Type B pancreatic cell (in vitro differentiated cells): ENCODE results near the gene CHD1. TPM values are rescaled to one million over a fixed set of nuclear protein-coding genes. Genes with fewer than 3 reads are reported as not detected.

ENCODE experiments used
- DNase-seq: peaks from one replicate; pipeline ENCODE4 v3.0.0; 2021; ENCODE audit warnings: mixed read lengths; ENCODE audit not compliant: unreplicated experiment; ENCODE audit errors: extremely low spot score
- H3K27ac Mint-ChIP-seq: 2 replicates; pipeline ENCODE4 v1.8.0; 2021; ENCODE audit warnings: mild to moderate bottlenecking, mixed read lengths
- H3K27me3 Mint-ChIP-seq: 2 replicates; pipeline ENCODE4 v1.8.0; 2021; ENCODE audit warnings: mixed read lengths
- H3K36me3 Mint-ChIP-seq: 2 replicates; pipeline ENCODE4 v1.8.0; 2021; ENCODE audit warnings: mixed read lengths
- H3K4me1 Mint-ChIP-seq: one replicate; pipeline ENCODE4 v1.8.0; 2021; ENCODE audit warnings: mixed read lengths; ENCODE audit not compliant: unreplicated experiment
- H3K4me3 Mint-ChIP-seq: 2 replicates; pipeline ENCODE4 v1.8.0; 2021; ENCODE audit warnings: mild to moderate bottlenecking, mixed read lengths
- H3K9me3 Mint-ChIP-seq: 2 replicates; pipeline ENCODE4 v1.8.0; 2021; ENCODE audit warnings: mixed read lengths
- CTCF ChIP-seq: fragments of 200-600 bp; sonication (generic); conservative IDR thresholded peaks from 2 replicates; pipeline ENCODE4 v1.5.0; 2021; ENCODE audit warnings: antibody characterized with exemption, mild to moderate bottlenecking
- total RNA-seq: library from RNA; stranded (reverse); gene quantifications from 2 replicates; pipeline ENCODE4 v1.2.1, GENCODE V29; 2021; ENCODE audit warnings: low replicate concordance

Gene CHD1
- total RNA-seq, 1 donor from 2014 or later: 56.2 TPM

DNA sequence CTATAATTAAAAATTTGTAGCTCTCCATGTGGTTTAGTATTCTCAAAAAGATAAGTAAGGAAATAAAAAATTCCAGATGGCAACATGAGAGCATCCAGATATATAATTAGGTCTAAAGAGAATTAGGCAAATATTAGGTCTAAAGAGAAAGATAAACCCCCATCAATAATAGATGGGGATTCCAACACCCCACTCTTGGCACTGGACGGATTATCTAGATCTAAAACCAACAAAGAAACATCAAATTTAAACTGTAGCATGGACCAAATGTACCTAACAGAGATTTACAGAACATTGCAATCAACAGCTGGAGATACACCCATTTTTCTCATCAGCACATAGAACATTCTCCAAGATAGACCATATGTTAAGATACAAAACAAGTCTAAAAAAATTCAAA lies 123.7 kb downstream of the CHD1 start:
- H3K36me3 Mint-ChIP-seq: peaks cover 6% of the 10 kb centered on the region
- no peaks in the 10 kb centered on the region for H3K4me1 Mint-ChIP-seq
- DNase-seq: no peak
- no peak for TF ChIP-seq CTCF
- H3K4me3 Mint-ChIP-seq: no peak overlapping the region
- H3K27me3 Mint-ChIP-seq: no peaks in the 10 kb centered on the region
- peaks cover 9% of the 10 kb centered on the region for H3K9me3 Mint-ChIP-seq
- no peak overlapping the region for H3K27ac Mint-ChIP-seq

DNA sequence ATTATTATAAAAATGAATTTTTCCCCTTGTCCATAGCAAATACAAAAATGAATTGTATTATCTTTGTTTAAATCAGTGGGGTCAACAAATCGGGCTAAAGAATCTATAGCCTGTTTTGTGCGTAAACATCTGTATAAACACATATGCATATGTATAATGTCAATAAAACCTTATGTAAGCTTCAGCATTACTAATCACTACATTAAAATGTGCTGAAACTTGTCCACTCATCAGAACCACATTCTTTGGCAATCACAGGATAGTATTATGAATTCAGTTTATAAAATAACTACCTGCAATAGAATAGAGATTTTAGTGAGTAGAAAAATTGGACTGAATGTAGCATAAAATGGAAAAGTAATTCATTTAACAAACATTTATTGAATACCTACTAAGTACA lies 124.7 kb downstream of the CHD1 start:
- no peaks in the 10 kb centered on the region for H3K4me1 Mint-ChIP-seq
- no peak for DNase-seq
- no peak overlapping the region for H3K27ac Mint-ChIP-seq
- no peaks in the 10 kb centered on the region for H3K27me3 Mint-ChIP-seq
- peaks cover 6% of the 10 kb centered on the region for H3K36me3 Mint-ChIP-seq
- no peak overlapping the region for H3K4me3 Mint-ChIP-seq
- no peak for TF ChIP-seq CTCF
- H3K9me3 Mint-ChIP-seq: peaks cover 9% of the 10 kb centered on the region

Other genes starting within 250 kb of the CHD1 start
- 16.7 and 36.5 TPM in 2 replicates for gene RGMB, start 155.3 kb downstream of the CHD1 start, total RNA-seq